Stomach (tissue), 9 donors: ENCODE data around the gene TPSAB1. TPM values are rescaled to one million over a fixed set of nuclear protein-coding genes. Genes with fewer than 3 reads are reported as not detected.
A peak's percentile ranks its signal among the peaks of the same experiment; 100 is the strongest.
"Not testable (repeated sequence)": the region's sequence is repeated elsewhere in the genome, so short reads cannot be mapped to it uniquely, and the experiment has no call there.

ENCODE experiments used
- DNase-seq, 2 donors: peaks; one replicate each; pipeline versions ENCODE4 v3.0.0 to v3.0.0-alpha.2; 2013 to 2019
- H3K27ac ChIP-seq, 5 donors: fragments of 200-600 bp in 4 of 5; sonication (generic) in 4 of 5; one replicate each; pipeline ENCODE4 v1.5.1; 2013 to 2019; ENCODE audit warnings: mild to moderate bottlenecking in 1 of 5, moderate library complexity in 1 of 5
- H3K27me3 ChIP-seq, 3 donors: fragments of 200-600 bp; sonication (generic); one replicate each; pipeline ENCODE4 v1.5.1; 2017 to 2019; ENCODE audit warnings: mixed run types in 1 of 3
- H3K36me3 ChIP-seq, 4 donors: fragments of 200-600 bp; sonication (generic); 1 replicate in 3 of 4; 2 replicates in 1 of 4; pipeline ENCODE4 v1.5.1; 2016 to 2019
- H3K4me1 ChIP-seq, 4 donors: fragments of 200-600 bp; sonication (generic); one replicate each; pipeline ENCODE4 v1.5.1; 2016 to 2019
- H3K4me3 ChIP-seq, 4 donors: fragments of 200-600 bp; sonication (generic) in 3 of 4; one replicate each; pipeline ENCODE4 v1.5.1; 2016 to 2019; ENCODE audit warnings: mild to moderate bottlenecking in 1 of 4
- H3K9me3 ChIP-seq, 4 donors: fragments of 200-600 bp; sonication (generic); one replicate each; pipeline ENCODE4 v1.5.1; 2016 to 2019
- EP300 ChIP-seq: sonication (generic); formaldehyde crosslinking; IDR thresholded peaks from one replicate; pipeline ENCODE4 v1.6.1; 2017; ENCODE audit warnings: antibody characterized with exemption
- POLR2A ChIP-seq, 4 donors: fragments of 450-650 bp; IDR thresholded peaks; one replicate each; pipeline ENCODE4 v1.6.1; 2016; ENCODE audit warnings: antibody characterized with exemption in 4 of 4, control low read depth in 2 of 4, mild to moderate bottlenecking in 1 of 4, moderate library complexity in 1 of 4
- POLR2AphosphoS5 ChIP-seq, 3 donors: sonication (generic); formaldehyde crosslinking; IDR thresholded peaks; one replicate each; pipeline ENCODE4 v1.6.1; 2016; ENCODE audit warnings: antibody characterized with exemption in 3 of 3
- WGBS, 5 donors: extraction: QIAGEN DNeasy Blood & Tissue Kit in 3 of 5; methylation state at CpG; one replicate each; pipeline versions ENCODE4 v1.1.5 to v1.1.7; 2013 to 2018; 5-methylcytosine and 5-hydroxymethylcytosine counted together
- intact Hi-C: fragments of 100-400 bp; cut with DNase I; formaldehyde crosslinking; loops from one replicate; pipeline ENCODE4 v1.15.1; 2023; ENCODE audit warnings: low total_unique reads
- polyA plus RNA-seq, 3 donors: library from polyadenylated mRNA; stranded (reverse); fragments of 200-250 nt; gene quantifications; one replicate each; pipeline ENCODE4 v1.2.3, GENCODE V29; 2013
- total RNA-seq, 5 donors: library from RNA; depleted of rRNA; stranded (reverse); fragments of >200 nt; gene quantifications; one replicate each; pipeline versions ENCODE4 v1.1.0 to v1.2.3, GENCODE V29; 2014 to 2016
- TF ChIP-seq, protein P1 (sequence below), 7 experiments: fragments of 450-650 bp in 4 of 7; fragments of 200-600 bp in 3 of 7; sonication (generic) in 3 of 7; IDR thresholded peaks; one replicate each; pipeline ENCODE4 v1.5.1; 2016 to 2019; ENCODE audit warnings: antibody characterized with exemption in 7 of 7, control low read depth in 2 of 7, mild to moderate bottlenecking in 1 of 7
- donor health status: healthy with polysubstance abuse.
- donor health status: Bipolar disorder and iron deficiency.
- donor health status: healthy.

The TPSAB1 gene
- total and polyA plus RNA-seq, 8 donors: 15.4 to 202 (median 71.2) TPM

DNA sequence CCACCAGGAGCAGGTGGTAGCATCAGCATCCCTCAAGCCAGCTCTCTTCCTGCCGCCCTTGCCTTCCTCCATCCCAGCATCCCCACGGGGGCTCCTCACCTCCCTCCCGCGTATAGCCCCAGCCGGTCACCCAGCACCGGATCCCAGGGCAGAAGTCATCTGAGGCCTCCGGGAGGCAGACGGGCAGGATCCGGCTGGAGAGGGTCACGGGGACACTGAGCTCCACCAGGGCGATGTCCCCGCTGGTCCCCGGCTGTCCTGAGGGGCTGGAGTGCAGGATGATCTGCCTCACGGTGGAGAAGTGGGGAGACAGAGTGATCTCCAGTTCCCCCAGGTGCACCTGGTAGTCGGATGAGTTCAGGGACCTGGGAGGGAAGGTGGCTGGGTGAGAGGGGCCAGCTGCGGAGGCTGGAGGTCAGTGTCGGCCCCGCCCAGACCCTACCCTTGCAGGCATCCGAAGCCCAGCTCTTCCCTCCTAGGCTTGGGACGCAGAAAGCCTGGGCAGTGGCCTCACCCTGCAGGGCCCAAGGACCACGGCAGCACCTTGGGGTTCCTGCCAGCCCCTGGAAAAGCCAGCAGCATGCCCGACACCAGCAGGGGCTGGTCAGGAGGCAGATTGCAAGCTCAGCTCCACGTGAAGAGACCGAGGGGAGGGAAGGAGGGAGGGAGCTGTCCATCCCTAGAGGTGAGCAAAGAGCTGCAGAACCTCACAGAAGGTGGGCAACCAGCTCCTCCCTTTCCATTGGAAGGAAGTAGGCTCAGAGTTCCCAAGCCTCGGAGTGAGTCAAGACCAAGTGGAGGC is 17.8 kb upstream of the TPSAB1 start:
- Histone ChIP-seq H3K36me3 (peaks cover 0 to 45% (median 26%) of the 10 kb centered on the region in 4 donors), H3K27me3 (no peaks in the 10 kb centered on the region), H3K9me3 (no peaks in the 10 kb centered on the region), H3K4me1 (peaks cover 11 to 26% (median 22%) of the 10 kb centered on the region in 4 donors), H3K4me3 (no peak overlapping the region), H3K27ac (no peak overlapping the region)
- intact Hi-C loops: no loop called here
- no peak for DNase-seq
- no peak for TF ChIP-seq POLR2A (IDR thresholded peaks at IDR 0.05)
- TF ChIP-seq EP300: no peak
- TF ChIP-seq, protein P1, sequence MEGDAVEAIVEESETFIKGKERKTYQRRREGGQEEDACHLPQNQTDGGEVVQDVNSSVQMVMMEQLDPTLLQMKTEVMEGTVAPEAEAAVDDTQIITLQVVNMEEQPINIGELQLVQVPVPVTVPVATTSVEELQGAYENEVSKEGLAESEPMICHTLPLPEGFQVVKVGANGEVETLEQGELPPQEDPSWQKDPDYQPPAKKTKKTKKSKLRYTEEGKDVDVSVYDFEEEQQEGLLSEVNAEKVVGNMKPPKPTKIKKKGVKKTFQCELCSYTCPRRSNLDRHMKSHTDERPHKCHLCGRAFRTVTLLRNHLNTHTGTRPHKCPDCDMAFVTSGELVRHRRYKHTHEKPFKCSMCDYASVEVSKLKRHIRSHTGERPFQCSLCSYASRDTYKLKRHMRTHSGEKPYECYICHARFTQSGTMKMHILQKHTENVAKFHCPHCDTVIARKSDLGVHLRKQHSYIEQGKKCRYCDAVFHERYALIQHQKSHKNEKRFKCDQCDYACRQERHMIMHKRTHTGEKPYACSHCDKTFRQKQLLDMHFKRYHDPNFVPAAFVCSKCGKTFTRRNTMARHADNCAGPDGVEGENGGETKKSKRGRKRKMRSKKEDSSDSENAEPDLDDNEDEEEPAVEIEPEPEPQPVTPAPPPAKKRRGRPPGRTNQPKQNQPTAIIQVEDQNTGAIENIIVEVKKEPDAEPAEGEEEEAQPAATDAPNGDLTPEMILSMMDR (IDR thresholded peaks at IDR 0.05): no peak
- no peak for TF ChIP-seq POLR2AphosphoS5 (IDR thresholded peaks at IDR 0.05)
- 67 to 81% (median 73%) methylated on average over 19 to 25 of the region's 25 CpGs for WGBS, 5 donors

DNA sequence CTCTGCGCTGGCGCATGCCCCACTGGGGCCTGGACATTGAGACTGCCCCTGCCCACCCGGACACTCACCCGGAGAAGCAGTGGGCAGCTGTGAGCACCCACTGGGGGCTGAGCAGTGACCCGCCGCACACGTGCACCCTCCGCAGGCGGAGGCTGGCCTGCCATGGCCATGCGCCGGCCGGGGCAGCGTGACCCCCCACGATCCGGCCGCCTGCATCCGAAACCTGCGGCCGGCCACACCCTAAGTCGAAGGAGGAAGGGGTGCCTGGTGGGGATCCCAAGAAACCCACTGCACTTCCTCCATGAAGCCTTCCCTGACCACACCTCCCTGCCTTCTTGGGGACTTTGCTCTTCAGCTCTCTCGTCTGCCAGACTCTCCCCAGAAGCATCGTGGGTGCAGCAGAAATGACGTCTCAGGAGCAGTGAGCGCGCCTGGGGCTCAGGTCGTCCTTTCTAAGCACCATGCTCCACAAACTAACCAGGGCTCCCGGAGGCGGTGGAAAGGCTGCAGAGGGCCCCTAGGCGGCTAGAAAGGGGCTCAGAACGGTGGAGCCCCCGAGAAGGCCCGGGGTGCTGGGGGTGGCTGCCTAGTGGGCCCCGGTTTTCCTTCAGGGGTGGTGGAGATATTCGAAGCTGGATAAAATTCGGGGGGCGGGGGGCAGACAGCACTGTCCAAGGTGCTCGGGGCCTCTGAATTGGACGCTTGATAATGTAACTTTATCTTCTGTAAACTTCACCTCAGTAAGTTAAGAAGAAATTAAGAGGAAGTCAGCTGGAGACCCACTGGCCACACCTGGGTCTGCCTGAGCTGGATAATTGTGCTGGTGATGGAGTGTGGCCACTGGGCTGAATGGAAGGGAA is 16.9 kb upstream of the TPSAB1 start:
- WGBS, 5 donors: 67 to 81% (median 76%) methylated on average over 22 to 38 of the region's 38 CpGs
- no peak for TF ChIP-seq POLR2A (IDR thresholded peaks at IDR 0.05)
- TF ChIP-seq POLR2AphosphoS5 (IDR thresholded peaks at IDR 0.05): no peak
- TF ChIP-seq EP300: no peak
- TF ChIP-seq, protein P1 (IDR thresholded peaks at IDR 0.05): no peak
- intact Hi-C loops: no loop called here
- DNase-seq: no peak
- Histone ChIP-seq H3K36me3 (peaks cover 0 to 37% (median 20%) of the 10 kb centered on the region in 4 donors), H3K9me3 (no peaks in the 10 kb centered on the region), H3K4me3 (no peak overlapping the region), H3K27ac (no peak overlapping the region), H3K27me3 (no peaks in the 10 kb centered on the region), H3K4me1 (peaks cover 11 to 26% (median 22%) of the 10 kb centered on the region in 4 donors)

DNA sequence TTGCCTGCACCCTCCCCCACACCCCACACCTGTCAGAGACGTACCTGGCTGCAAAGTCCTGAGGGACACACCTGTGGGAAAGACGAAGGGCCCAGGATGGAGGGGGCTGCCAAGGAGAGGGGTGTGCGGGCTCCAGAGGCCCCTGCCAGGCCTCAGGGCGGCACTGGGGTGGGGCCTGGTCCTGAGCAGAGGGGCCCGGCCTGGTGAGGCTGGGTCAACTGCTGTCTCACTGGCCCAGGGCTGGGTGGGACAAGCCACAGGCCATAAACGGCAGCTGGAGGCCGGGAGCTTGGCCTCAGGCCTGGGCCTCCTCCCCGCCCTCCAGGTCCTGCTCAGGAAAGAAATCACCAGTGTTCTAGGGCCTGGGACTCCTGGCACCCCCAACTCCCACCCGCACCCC is 15.9 kb upstream of the TPSAB1 start:
- 71 to 84% (median 78%) methylated on average over 4 to 9 of the region's 9 CpGs for WGBS, 5 donors
- H3K27ac ChIP-seq: peak overlapping the region in 1 of 5 donors; percentile 55
- H3K9me3 ChIP-seq: no peaks in the 10 kb centered on the region
- no peak overlapping the region for H3K4me3 ChIP-seq
- H3K36me3 ChIP-seq: peaks cover 0 to 27% (median 15%) of the 10 kb centered on the region in 4 donors
- no peak for DNase-seq
- no peaks in the 10 kb centered on the region for H3K27me3 ChIP-seq
- intact Hi-C loops: no loop called here
- TF ChIP-seq, protein P1 (IDR thresholded peaks at IDR 0.05): no peak
- TF ChIP-seq POLR2AphosphoS5 (IDR thresholded peaks at IDR 0.05) (no peak), POLR2A (IDR thresholded peaks at IDR 0.05) (no peak), EP300 (no peak)
- H3K4me1 ChIP-seq: peaks cover 11 to 26% (median 22%) of the 10 kb centered on the region in 4 donors

DNA sequence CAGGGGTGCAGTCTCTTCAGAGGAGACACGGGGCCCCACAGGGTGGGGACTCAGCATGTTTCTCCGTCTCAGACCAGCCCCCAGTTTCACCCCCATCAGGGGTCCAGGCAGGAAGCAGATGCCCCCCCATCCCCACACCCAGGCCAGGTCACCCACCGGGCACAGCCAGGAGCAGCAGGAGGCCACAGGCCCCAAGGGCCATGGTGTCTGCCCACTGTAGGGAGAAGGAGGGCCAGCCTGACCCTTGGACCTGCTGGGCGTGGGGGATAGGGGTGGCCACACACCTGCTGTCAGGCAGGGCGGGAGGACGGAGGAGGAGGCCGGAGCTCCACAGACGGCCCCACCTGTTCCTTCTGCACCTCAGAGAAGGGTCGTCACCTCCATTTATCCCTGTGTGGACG is 15.5 kb upstream of the TPSAB1 start, which contains the start of gene TPSG1:
TPSG1 (minus strand) TSS at position 218 of the 401 bp plus-strand sequence; CDS start at position 202, 16 bp downstream.
- peak within 1 kb of the TSS in 1 of 4 donors; percentile 9 for H3K4me3 ChIP-seq
- intact Hi-C loops: no loop called here
- peak in 1 of 2 donors; percentile 45 for DNase-seq
- no peaks in the 10 kb centered on the region for H3K27me3 ChIP-seq
- TF ChIP-seq, protein P1 (IDR thresholded peaks at IDR 0.05): no peak
- TF ChIP-seq POLR2AphosphoS5 (IDR thresholded peaks at IDR 0.05): no peak
- TF ChIP-seq POLR2A (IDR thresholded peaks at IDR 0.05): no peak
- no peak for TF ChIP-seq EP300
- H3K4me1 ChIP-seq: peaks cover 11 to 26% (median 22%) of the 10 kb centered on the region in 4 donors
- WGBS, 5 donors: 37 to 63% (median 58%) methylated on average over 8 to 10 of the region's 10 CpGs
- no peaks in the 10 kb centered on the region for H3K9me3 ChIP-seq
- H3K36me3 ChIP-seq: peaks cover 0 to 23% (median 11%) of the 10 kb centered on the region in 4 donors
- peak within 1 kb of the TSS in 3 of 5 donors; percentile 27 to 55 (median 44) for H3K27ac ChIP-seq

DNA sequence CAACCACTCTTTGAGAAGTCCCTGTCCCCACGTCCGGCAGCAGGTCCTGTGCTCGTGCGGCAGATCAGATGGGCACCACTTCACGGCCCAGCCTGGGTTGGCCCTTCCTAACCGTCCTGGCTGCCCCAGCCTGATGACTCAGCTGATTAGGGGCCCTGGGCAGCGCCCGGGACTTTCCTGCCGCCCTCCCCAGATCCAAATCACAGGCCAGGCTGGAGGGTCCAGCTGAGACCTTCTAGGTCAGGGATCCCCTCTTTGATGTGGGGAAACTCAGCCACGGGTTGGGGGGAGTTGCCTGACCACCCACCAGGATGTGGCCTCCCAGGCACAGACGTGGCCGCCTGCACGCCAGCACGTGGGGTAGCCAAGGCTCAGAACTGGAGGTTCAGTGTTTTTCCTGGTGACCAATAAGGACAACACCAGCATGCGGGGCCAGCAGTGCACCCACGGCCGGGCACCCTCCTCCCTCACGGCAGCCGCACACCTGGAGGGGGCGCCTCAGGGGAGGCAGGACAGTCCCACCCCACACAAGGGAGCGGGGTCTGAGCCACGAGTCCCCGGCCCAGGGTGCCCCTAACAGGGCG is 14.7 kb upstream of the TPSAB1 start:
- peak overlapping the region in 1 of 4 donors; percentile 9 for H3K4me3 ChIP-seq
- H3K36me3 ChIP-seq: peaks cover 0 to 15% (median 5%) of the 10 kb centered on the region in 4 donors
- peak in 1 of 2 donors; percentile 41 for DNase-seq
- H3K27me3 ChIP-seq, H3K9me3 ChIP-seq, intact Hi-C loops: not testable (repeated sequence)
- peaks cover 11 to 26% (median 22%) of the 10 kb centered on the region in 4 donors for H3K4me1 ChIP-seq
- WGBS, 5 donors: 25 to 42% (median 40%) methylated on average over 15 to 24 of the region's 24 CpGs
- peak overlapping the region in 2 of 5 donors; percentile 44 to 55 for H3K27ac ChIP-seq

DNA sequence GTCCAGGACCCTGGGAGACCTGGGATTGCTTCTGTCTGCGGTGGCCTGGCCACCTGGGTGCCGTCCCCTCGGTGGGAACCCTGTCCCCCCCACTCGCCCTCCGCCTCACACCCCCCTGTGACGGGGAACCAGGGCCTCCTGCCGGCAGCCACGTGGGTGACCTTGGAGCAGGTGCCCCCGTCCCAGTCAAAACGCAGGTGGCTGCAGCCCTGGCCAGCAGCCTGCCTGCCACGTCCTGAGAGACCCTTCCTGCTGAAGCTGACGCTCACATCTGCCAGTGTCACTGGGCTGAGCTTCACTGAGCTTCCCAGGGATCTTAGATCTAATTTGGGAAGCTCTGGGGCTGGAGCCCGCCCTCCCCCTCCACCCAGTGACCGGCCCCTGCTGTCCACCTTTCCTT is 13.8 kb upstream of the TPSAB1 start:
- H3K9me3 ChIP-seq, H3K4me3 ChIP-seq, H3K27ac ChIP-seq, intact Hi-C loops, H3K36me3 ChIP-seq: not testable (repeated sequence)
- peaks cover 0 to 10% (median 0%) of the 10 kb centered on the region in 3 donors for H3K27me3 ChIP-seq
- WGBS, 5 donors: 27 to 50% (median 36%) methylated on average over 6 to 13 of the region's 14 CpGs
- H3K4me1 ChIP-seq: peaks cover 11 to 26% (median 20%) of the 10 kb centered on the region in 4 donors
- DNase-seq: peak in 1 of 2 donors; percentile 34
